ENCODE results near the gene SLC49A4. TPM values are rescaled to one million over a fixed set of nuclear protein-coding genes. Genes with fewer than 3 reads are reported as not detected.

Gene SLC49A4
- total and polyA plus RNA-seq, 2 of the 8 experiments (the other 6 are each of a cell fraction or from before 2014, with no cell fraction given): 9.5 to 10.2 TPM

DNA sequence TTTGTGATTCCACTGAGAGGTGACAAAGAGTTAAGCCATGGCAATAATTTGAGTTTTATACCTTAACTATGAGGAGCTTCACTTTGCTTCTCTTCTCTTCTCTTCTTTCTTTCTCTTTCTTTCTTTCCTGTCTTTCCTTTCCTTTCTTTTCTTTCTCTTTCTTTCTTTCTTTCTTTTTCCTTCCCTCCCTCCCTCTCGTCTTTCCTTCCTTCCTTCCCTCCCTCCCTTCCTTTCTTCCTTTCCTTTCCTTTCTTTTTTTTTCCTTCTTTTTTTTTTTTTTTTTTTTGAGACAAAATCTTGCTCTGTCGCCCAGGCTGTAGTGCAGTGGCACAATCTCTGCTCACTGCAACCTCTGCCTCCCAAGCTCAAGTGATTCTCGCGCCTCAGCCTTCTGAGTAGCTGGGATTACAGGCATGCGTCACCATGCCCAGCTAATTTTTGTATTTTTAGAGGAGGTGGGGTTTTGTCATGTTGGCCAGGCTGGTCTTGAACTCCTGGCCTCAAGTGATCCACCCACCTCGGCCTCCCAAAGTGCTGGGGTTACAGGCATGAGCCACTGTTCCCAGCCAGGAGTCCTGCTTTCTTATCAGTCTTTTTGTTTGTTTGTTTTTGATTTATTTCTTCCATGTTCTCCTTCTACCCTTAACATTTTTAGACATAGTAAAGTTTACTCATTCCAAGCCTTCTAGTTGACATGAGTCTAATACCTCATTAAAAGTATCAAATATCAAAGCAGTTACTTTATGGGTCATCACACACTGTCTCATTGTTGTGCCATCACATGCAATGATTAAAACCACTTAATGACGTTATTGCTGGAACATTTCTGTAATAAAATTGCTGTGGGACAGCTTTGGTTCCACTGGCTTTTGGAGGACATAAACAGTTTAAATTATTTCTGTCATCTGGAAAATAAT, 29.9 kb downstream of the SLC49A4 start (continued):
- TF ChIP-seq TAF7 (optimal IDR thresholded peaks at IDR 0.05; ENCODE audit: borderline replicate concordance, low read depth, low read length) (no peak), SAP30 (IDR thresholded peaks at IDR 0.05; ENCODE audit: insufficient read depth, insufficient replicate concordance, low read length) (no peak), RAD21 (IDR thresholded peaks at IDR 0.05 in 1 of 2, conservative IDR thresholded peaks at IDR 0.05 in 1 of 2; ENCODE audit: low read depth in 2 of 2, low read length in 2 of 2) (no peak), SIX5 (IDR thresholded peaks at IDR 0.05; ENCODE audit: low read depth, low read length) (no peak)

Data from H1 (cell line).